ENCODE results near the gene IL18BP. TPM values are rescaled to one million over a fixed set of nuclear protein-coding genes. Genes with fewer than 3 reads are reported as not detected.

IL18BP gene
- total and polyA plus RNA-seq, 10 of the 15 experiments (the other 5 are each of a cell fraction or from before 2014, with no cell fraction given): 2.6 to 18.1 (median 10.7) TPM

GRCh38 chr11:71992136-71992730, 6.5 kb upstream of the IL18BP start (continued):
- TF ChIP-seq SKIL (IDR thresholded peaks at IDR 0.05; ENCODE audit: low read depth, poor library complexity, severe bottlenecking) (peak; percentile 25), FOS (IDR thresholded peaks at IDR 0.05; ENCODE audit: borderline replicate concordance, extremely low read depth, insufficient read length) (no peak), PBX3 (IDR thresholded peaks at IDR 0.05; ENCODE audit: insufficient replicate concordance, low read depth, low read length) (no peak), MTA2 (IDR thresholded peaks at IDR 0.05; ENCODE audit: low read depth) (peak; percentile 86), SMARCA5 (IDR thresholded peaks at IDR 0.05) (peak; percentile 42; the same call in 1 of the 2 replicates), ZNF207 (IDR thresholded peaks at IDR 0.05; ENCODE audit: borderline replicate concordance) (no peak), POLR2AphosphoS2 (IDR thresholded peaks at IDR 0.05; ENCODE audit: low read depth, low read length) (no peak), BCL11A (IDR thresholded peaks at IDR 0.05; ENCODE audit: low read depth, low read length) (0 out of 2 replicates have a peak, but pooled peaks have one; percentile 14), MLLT1 (IDR thresholded peaks at IDR 0.05) (peak; percentile 19; the same call in 1 of the 2 replicates), JUNB (IDR thresholded peaks at IDR 0.05) (peak; percentile 32; the same call in 1 of the 2 replicates), PML (IDR thresholded peaks at IDR 0.05; ENCODE audit: low read length) (0 out of 2 replicates have a peak, but pooled peaks have one; percentile 40), CREM (IDR thresholded peaks at IDR 0.05; ENCODE audit: low read depth) (0 out of 2 replicates have a peak, but pooled peaks have one; percentile 13), ZNF384 (IDR thresholded peaks at IDR 0.05; ENCODE audit: borderline replicate concordance, low read depth, low read length) (no peak), NBN (IDR thresholded peaks at IDR 0.05) (peak; percentile 12; the same call in 1 of the 2 replicates), HDGF (IDR thresholded peaks at IDR 0.05) (no peak), KAT2A (conservative IDR thresholded peaks at IDR 0.05; ENCODE audit: control insufficient read depth, low read depth, low read length) (no peak), MTA3 (IDR thresholded peaks at IDR 0.05; ENCODE audit: borderline replicate concordance, low read length) (0 out of 2 replicates have a peak, but pooled peaks have one; percentile 11), NR2F1 (conservative IDR thresholded peaks at IDR 0.05) (peak; percentile 65), NFIC (IDR thresholded peaks at IDR 0.05; ENCODE audit: low read depth, low read length) (no peak), ZNF622 (IDR thresholded peaks at IDR 0.05) (no peak), PKNOX1 (IDR thresholded peaks at IDR 0.05) (peak; percentile 71), SMAD5 (IDR thresholded peaks at IDR 0.05; ENCODE audit: low read depth) (no peak), MEF2B (IDR thresholded peaks at IDR 0.05; ENCODE audit: partially characterized antibody, poor library complexity, severe bottlenecking) (no peak), DPF2 (IDR thresholded peaks at IDR 0.05) (peak; percentile 13; the same call in 1 of the 2 replicates), GABPA (IDR thresholded peaks at IDR 0.05; ENCODE audit: low read depth) (no peak), RUNX3 (IDR thresholded peaks at IDR 0.05; ENCODE audit: low read length) (peak; percentile 86)

Data from GM12878 (cell line).